Measurements from ENCODE around the gene TMEM123. TPM values are rescaled to one million over a fixed set of nuclear protein-coding genes. Genes with fewer than 3 reads are reported as not detected.

The TMEM123 gene
- total and polyA plus RNA-seq, 2 of the 8 experiments (the other 6 are each of a cell fraction or from before 2014, with no cell fraction given), result 75.5 to 80.1 TPM

GRCh38 chr11:102459393-102459792 lies 6.8 kb upstream of the TMEM123 start:
- Histone ChIP-seq H4K5ac (ENCODE audit: insufficient read length, low read depth, low read length) (no peak overlapping the region), H3K79me1 (ENCODE audit: low read depth, low read length) (no peaks in the 10 kb centered on the region), H3K79me2 (ENCODE audit: control insufficient read depth in 1 of 2, insufficient read depth in 2 of 2, low read length in 2 of 2) (no peaks in the 10 kb centered on the region), H3K4me1 (replicated peaks in 1 of 4; ENCODE audit: control insufficient read depth in 3 of 4, insufficient read depth in 4 of 4, low read length in 3 of 4) (peaks cover 0 to 7% (median 2%) of the 10 kb centered on the region in 4 experiments; a peak in 3 of 7 replicates), H2BK12ac (ENCODE audit: low read depth, low read length) (no peak overlapping the region), H3K27ac (ENCODE audit: low read depth, low read length) (no peak overlapping the region), H3K4ac (replicated peaks; ENCODE audit: insufficient read length, low read depth, low read length) (no peak overlapping the region), H2BK15ac (ENCODE audit: low read length) (no peak overlapping the region), H3K14ac (ENCODE audit: insufficient read length) (no peak overlapping the region), H2BK5ac (ENCODE audit: low read depth, low read length) (no peak overlapping the region), H4K20me1 (replicated peaks in 1 of 2; ENCODE audit: control insufficient read depth in 1 of 2, insufficient read depth in 2 of 2, low read length in 2 of 2) (no peaks in the 10 kb centered on the region), H3K23me2 (ENCODE audit: low read depth, low read length) (no peaks in the 10 kb centered on the region; the same call in 1 of the 2 replicates), H3K23ac (ENCODE audit: insufficient read length) (no peak overlapping the region), H3K36me3 (ENCODE audit: control insufficient read depth in 2 of 4, insufficient read depth in 4 of 4, low read length in 3 of 4) (no peaks in the 10 kb centered on the region), H2BK120ac (replicated peaks; ENCODE audit: low read depth, low read length) (no peak overlapping the region), H3K18ac (ENCODE audit: extremely low read depth, low read length) (no peak overlapping the region), H2BK20ac (ENCODE audit: low read length) (no peak overlapping the region), H2AFZ (ENCODE audit: low read length) (no peak overlapping the region), H2AK5ac (ENCODE audit: low read depth, low read length) (no peak overlapping the region), H3K4me2 (ENCODE audit: insufficient read depth in 1 of 2, low read depth in 2 of 2, low read length in 2 of 2) (no peak overlapping the region), H3K27me3 (replicated peaks in 1 of 4; ENCODE audit: control insufficient read depth in 3 of 4, extremely low read depth in 1 of 4, insufficient read depth in 3 of 4, low read length in 3 of 4) (no peaks in the 10 kb centered on the region), H3K9me3 (ENCODE audit: insufficient read depth in 2 of 2, low read depth in 1 of 2, low read length in 1 of 2) (no peaks in the 10 kb centered on the region), H4K8ac (ENCODE audit: extremely low read depth, insufficient read depth, low read length) (no peak overlapping the region), H3K9ac (replicated peaks in 1 of 4; ENCODE audit: extremely low read depth in 1 of 4, low read depth in 3 of 4, low read length in 3 of 4) (no peak overlapping the region), H3K4me3 (ENCODE audit: extremely low read depth in 1 of 4, insufficient read depth in 2 of 4, low read depth in 3 of 4, low read length in 4 of 4) (no peak overlapping the region), H3K56ac (replicated peaks; ENCODE audit: insufficient read length, low read depth, low read length) (no peak overlapping the region), H4K91ac (replicated peaks; ENCODE audit: insufficient read length, low read length) (no peak overlapping the region)
- no peak for FAIRE-seq
- no peak for DNase-seq (ENCODE audit: low read depth in 1 of 2, low spot score in 2 of 2)
- CTCF ChIA-PET (ENCODE audit: partially characterized antibody), result interaction anchor here (1.0 to 2.1 kb wide), 4 partner anchors 51 to 117 kb away, joined by 3 to 5 read pairs (median 4); no protein-coding TSS in a partner anchor
- POLR2A ChIA-PET (ENCODE audit: partially characterized antibody), result no interaction called here
- no peak for TF ChIP-seq JUN (IDR thresholded peaks at IDR 0.05; ENCODE audit: low read depth, low read length)
- no peak for TF ChIP-seq BCL11A (IDR thresholded peaks at IDR 0.05; ENCODE audit: low read depth in 2 of 2, low read length in 2 of 2)
- TF ChIP-seq GABPA (IDR thresholded peaks at IDR 0.05; ENCODE audit: borderline replicate concordance, insufficient read depth, low read length), result no peak
- TF ChIP-seq CBX5 (IDR thresholded peaks at IDR 0.05; ENCODE audit: low read depth, low read length), result no peak
- no peak for TF ChIP-seq TAF7 (optimal IDR thresholded peaks at IDR 0.05; ENCODE audit: borderline replicate concordance, low read depth, low read length)
- no peak for TF ChIP-seq KDM1A (IDR thresholded peaks at IDR 0.05; ENCODE audit: borderline replicate concordance, low read length)
- TF ChIP-seq SP1 (IDR thresholded peaks at IDR 0.05; ENCODE audit: low read depth, low read length), result no peak
- TF ChIP-seq NRF1 (IDR thresholded peaks at IDR 0.05; ENCODE audit: low read depth, low read length), result no peak
- TF ChIP-seq RBBP5 (IDR thresholded peaks at IDR 0.05; ENCODE audit: borderline replicate concordance, low read depth, low read length), result no peak
- TF ChIP-seq, protein P1, sequence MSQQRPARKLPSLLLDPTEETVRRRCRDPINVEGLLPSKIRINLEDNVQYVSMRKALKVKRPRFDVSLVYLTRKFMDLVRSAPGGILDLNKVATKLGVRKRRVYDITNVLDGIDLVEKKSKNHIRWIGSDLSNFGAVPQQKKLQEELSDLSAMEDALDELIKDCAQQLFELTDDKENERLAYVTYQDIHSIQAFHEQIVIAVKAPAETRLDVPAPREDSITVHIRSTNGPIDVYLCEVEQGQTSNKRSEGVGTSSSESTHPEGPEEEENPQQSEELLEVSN (IDR thresholded peaks at IDR 0.05), result no peak
- no peak for TF ChIP-seq ATF2 (IDR thresholded peaks at IDR 0.05; ENCODE audit: low read length)
- TF ChIP-seq USF2 (IDR thresholded peaks at IDR 0.05; ENCODE audit: low read length), result no peak
